GM21737 (cell line): ENCODE results near the gene MFF.
A peak's percentile ranks its signal among the peaks of the same experiment; 100 is the strongest.

ENCODE experiments used
- ATAC-seq: cut with Tn5 transposase; IDR thresholded peaks from one replicate; pipeline ENCODE4 v1.9.1; 2021; ENCODE audit warnings: mild to moderate bottlenecking, moderate library complexity; ENCODE audit not compliant: unreplicated experiment

The MFF gene

DNA sequence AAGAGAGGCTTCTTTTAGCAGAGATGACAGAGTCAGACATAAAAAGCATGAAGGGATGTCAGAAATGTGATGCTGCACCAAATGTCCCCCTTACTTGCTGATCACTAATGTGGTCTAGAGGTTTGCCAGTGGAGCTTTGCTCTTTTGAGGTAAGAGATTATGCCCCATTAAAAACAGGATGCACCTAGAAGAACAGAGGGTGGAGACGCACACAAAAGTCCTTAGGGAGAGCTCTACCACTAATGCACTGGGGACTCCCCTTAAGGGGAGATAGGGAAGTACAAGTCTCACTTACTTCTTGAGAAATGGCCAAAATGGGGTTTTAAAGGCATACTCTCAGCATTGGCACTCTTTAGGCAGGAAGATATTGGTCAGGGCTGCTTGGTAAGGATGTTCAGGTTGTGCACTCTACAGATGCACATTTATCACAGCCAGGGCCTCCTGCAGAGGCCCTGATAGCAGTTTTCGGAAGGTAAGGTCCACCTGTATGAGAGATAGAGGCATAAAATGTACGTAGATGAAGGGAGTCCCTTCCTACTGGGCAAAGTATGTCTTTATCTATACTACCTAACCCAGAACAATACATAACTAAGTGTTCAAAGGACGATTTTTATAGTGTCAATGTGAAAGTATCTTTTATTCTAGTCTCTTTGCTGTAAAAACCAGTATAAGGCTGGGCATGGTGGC lies 79.7 kb downstream of the MFF start:
- ATAC-seq, result no peak

DNA sequence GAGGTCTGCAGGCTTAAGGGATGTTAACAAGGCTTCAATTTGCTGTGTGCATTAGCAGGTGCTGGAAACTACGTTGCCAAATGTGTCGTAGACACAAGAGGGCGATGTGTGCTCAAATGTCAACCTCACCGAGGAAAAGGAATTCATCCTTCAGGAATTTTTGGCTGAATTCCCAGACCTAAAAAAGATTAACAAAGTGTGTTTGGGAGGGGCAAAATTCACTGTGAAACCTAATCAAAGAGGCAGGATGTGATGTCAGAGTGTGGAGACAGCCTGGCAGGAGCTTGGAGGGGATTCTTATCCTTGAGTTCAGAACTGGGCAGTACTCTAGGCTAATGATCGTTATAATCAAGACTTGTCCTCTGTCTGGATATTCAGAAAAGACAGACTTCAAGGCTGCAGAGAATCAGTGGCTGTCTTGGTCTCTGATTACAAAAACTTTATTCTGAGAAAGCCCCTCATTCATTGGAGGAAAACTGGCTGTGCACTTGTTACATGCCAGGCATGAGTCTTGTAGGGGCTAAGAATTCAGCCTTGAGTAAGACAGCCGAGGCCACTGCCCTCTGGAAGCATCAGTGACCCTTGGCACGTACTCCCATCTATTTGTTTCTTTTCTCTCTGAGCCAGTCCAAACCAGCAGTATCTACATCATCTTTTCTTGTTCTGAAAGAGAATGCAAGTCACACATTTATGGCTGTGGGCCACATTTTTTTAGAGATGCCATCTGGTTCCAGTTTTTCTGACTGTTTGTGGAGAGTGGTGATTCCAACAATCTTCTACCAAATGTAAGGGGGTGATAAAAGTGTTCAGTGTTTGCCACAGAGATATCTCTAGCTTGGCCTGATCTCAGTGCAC lies 81.4 kb downstream of the MFF start:
- ATAC-seq, result peak; percentile 59
